Kidney (tissue), 14 donors: Measurements from ENCODE around the gene GPRC5D. TPM values are rescaled to one million over a fixed set of nuclear protein-coding genes. Genes with fewer than 3 reads are reported as not detected.

ENCODE experiments used
- DNase-seq, 5 donors: peaks; one replicate each; pipeline ENCODE4 v3.0.0-alpha.2; 2013 to 2020
- FAIRE-seq: peaks from 2 replicates; lab custom pipeline; 2012; peaks lifted over from hg19 to GRCh38; lab: Jason Lieb, UNC
- H3K27ac ChIP-seq, 2 donors: one replicate each; pipeline ENCODE4 v1.7.0; 2013; ENCODE audit warnings: low read depth in 2 of 2, low read length in 2 of 2, inconsistent platforms in 1 of 2
- H3K27me3 ChIP-seq: one replicate; pipeline ENCODE4 v1.7.1; 2013; ENCODE audit warnings: low read length, inconsistent platforms; ENCODE audit not compliant: control insufficient read depth, insufficient read depth
- H3K36me3 ChIP-seq, 3 donors: one replicate each; pipeline versions ENCODE4 v1.7.0 to v1.7.1; 2013; ENCODE audit warnings: low read length in 3 of 3, control low read depth in 1 of 3, inconsistent platforms in 1 of 3; ENCODE audit not compliant: insufficient read depth in 3 of 3, control insufficient read depth in 2 of 3
- H3K4me1 ChIP-seq, 3 donors: one replicate each; pipeline versions ENCODE4 v1.7.0 to v1.7.1; 2013; ENCODE audit warnings: low read length in 3 of 3, inconsistent platforms in 1 of 3, low read depth in 1 of 3; ENCODE audit not compliant: control insufficient read depth in 2 of 3, insufficient read depth in 2 of 3
- H3K4me3 ChIP-seq, 3 donors: one replicate each; pipeline versions ENCODE4 v1.7.0 to v1.8.1; 2013; ENCODE audit warnings: low read length in 3 of 3, control low read depth in 1 of 3, inconsistent platforms in 1 of 3
- H3K9ac ChIP-seq, 3 donors: one replicate each; pipeline versions ENCODE4 v1.7.0 to v1.7.1; 2013; ENCODE audit warnings: low read length in 3 of 3, control low read depth in 1 of 3, inconsistent platforms in 1 of 3
- H3K9me3 ChIP-seq, 3 donors: one replicate each; pipeline versions ENCODE4 v1.7.0 to v1.7.1; 2013; ENCODE audit warnings: low read length in 3 of 3, control low read depth in 1 of 3, inconsistent platforms in 1 of 3; ENCODE audit not compliant: control insufficient read depth in 2 of 3, insufficient read depth in 1 of 3
- CTCF ChIP-seq: IDR thresholded peaks from 3 replicates; pipeline ENCODE4 v1.5.1; 2012; ENCODE audit warnings: mild to moderate bottlenecking, moderate library complexity, borderline replicate concordance; ENCODE audit not compliant: insufficient read depth; ENCODE audit errors: extremely low read depth
- intact Hi-C: fragments of 100-400 bp; cut with DNase I; formaldehyde crosslinking; loops from one replicate; pipeline ENCODE4 v1.11.1; 2022
- polyA plus RNA-seq: library from polyadenylated mRNA; stranded (reverse); fragments of 350-450 nt; fragmentation: Illumina TruSeq; extraction: RNeasy Lipid Tissue Mini Kit (QIAGEN cat#74804); gene quantifications from one replicate; pipeline ENCODE4 v1.2.3, GENCODE V29; 2014; ENCODE audit warnings: low read depth, low replicate concordance; ENCODE audit not compliant: insufficient read depth
- total RNA-seq: library from RNA; stranded (reverse); fragmentation: NEBNext Ultra II Directional; extraction: Animal tissue kit (Norgen Biotek cat#: 25700); gene quantifications from one replicate; pipeline ENCODE4 v1.2.1, GENCODE V29; 2021
- donor health status: control.
- donor health status: control.
- donor health status: control.
- donor health status: control.
- donor health status: control.
- donor health status: DM: yes; HTN: yes; CAD: no.
- donor health status: Normal renal cell carcinoma (clear cell type).

Gene GPRC5D
- total and polyA plus RNA-seq, 2 donors from 2014 or later: 0.25 TPM; not detected in 1

DNA sequence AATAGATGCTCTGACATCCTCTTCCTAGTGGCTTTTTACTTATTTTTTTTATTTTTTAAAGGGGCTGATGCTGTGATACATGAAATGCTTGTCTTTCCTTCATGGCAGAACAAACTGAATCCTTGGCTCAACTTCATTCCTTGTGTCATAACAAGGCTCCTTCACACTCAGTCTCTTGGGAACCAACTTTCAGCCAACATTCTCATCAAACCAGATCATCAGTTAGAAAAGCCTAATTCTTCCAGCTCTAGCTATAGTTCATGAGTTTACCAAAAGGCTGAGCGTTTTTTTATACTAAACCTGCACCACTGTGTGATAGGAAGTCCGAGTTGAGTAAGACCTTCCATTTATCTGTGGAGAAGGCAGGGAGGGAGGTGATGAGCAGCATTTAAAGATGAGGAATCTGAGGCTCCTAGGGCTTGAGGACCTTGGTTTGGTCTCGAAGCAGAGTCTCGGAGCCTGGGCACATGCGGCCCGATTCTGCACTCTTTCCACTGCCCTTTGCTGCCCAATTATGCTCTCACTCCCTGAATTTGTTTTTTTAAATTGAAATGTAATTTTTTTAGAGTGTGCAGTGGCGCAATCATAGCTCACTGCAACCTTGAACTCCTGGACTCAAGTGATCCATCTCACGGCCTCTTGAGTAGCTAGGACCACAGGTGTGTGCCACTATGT is 8.2 kb downstream of the GPRC5D start:
- DNase-seq (no peak), FAIRE-seq (no peak)
- Histone ChIP-seq H3K27ac (no peak overlapping the region), H3K4me3 (no peak overlapping the region), H3K9me3 (no peaks in the 10 kb centered on the region), H3K36me3 (no peaks in the 10 kb centered on the region), H3K4me1 (no peaks in the 10 kb centered on the region), H3K9ac (no peak overlapping the region), H3K27me3 (no peaks in the 10 kb centered on the region)
- no peak for TF ChIP-seq CTCF
- intact Hi-C loops: no loop called here

DNA sequence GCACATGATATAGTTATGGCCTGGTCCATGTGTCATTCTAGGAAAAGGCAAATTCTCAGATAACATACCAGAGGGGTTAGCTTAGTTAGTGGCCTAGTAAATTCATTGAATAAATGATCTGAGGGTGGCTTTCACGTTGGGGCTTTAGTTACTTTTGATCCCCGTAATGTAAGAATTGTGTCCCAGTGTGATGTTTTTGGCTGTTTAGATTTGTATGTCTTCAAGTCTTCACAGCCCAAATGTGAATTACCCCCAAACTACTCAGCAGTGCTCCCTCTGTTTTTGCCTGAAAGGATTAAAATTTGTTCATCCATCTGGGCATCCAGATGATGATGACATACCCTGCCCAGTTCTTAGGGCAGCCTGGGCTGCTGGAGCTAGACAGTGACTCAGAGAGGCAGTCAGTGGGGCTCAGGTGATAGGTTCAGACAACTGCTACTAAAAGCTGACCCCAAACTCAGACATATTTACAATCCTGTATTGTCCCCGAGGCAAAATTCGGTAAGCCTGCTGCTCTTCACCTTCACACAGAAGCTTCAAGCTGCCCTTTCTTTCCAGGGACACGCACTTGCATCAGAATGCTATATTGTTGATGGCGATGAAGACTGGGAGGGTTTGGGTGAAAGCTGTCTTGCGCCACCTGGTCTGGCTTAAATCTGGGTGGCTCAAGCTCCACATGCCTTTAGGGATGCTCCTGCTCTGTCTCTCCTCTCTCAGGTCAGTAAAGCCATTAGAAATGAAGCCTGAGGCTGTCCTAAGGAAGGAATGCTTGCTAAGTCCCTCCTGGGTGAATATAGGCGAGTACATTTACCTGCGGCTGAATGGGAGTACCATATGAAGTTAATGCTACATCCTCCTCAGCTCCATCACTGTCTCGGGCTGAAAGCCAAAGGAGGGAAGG is 10.3 kb downstream of the GPRC5D start:
- Histone ChIP-seq H3K27ac (no peak overlapping the region), H3K9me3 (no peaks in the 10 kb centered on the region), H3K4me3 (no peak overlapping the region), H3K36me3 (no peaks in the 10 kb centered on the region), H3K27me3 (no peaks in the 10 kb centered on the region), H3K9ac (no peak overlapping the region), H3K4me1 (no peaks in the 10 kb centered on the region)
- DNase-seq (no peak), FAIRE-seq (no peak)
- intact Hi-C loops: no loop called here
- TF ChIP-seq CTCF: no peak

DNA sequence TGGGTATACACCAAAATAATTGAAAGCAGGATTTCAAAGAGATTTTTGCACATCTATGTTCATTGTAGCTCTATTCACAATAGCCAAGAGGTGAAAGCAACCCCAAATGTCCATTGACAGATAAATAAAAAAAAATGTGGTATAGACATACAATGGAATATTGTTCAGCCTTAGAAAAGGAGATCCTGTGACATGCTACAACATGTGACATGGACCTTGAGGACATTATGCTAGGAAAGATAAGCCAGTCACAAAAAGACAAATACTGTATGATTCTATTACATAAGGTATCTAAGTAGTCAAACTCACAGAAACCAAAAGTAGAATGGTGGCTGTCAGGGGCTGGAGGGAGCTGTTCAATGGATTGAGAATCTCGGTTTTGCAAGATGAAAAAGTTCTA is 12.1 kb downstream of the GPRC5D start:
- TF ChIP-seq CTCF: no peak
- no peak overlapping the region for H3K27ac ChIP-seq
- no peak for FAIRE-seq
- intact Hi-C loops: no loop called here
- no peaks in the 10 kb centered on the region for H3K4me1 ChIP-seq
- H3K9me3 ChIP-seq: no peaks in the 10 kb centered on the region
- no peaks in the 10 kb centered on the region for H3K27me3 ChIP-seq
- DNase-seq: no peak
- no peaks in the 10 kb centered on the region for H3K36me3 ChIP-seq
- H3K4me3 ChIP-seq: no peak overlapping the region
- no peak overlapping the region for H3K9ac ChIP-seq
